TTC549 (cell line): Measurements from ENCODE around the gene WWC2.

Experiments used
- FAIRE-seq: peaks from 2 replicates; lab custom pipeline; 2012; peaks lifted over from hg19 to GRCh38; lab: Jason Lieb, UNC

The WWC2 gene

DNA sequence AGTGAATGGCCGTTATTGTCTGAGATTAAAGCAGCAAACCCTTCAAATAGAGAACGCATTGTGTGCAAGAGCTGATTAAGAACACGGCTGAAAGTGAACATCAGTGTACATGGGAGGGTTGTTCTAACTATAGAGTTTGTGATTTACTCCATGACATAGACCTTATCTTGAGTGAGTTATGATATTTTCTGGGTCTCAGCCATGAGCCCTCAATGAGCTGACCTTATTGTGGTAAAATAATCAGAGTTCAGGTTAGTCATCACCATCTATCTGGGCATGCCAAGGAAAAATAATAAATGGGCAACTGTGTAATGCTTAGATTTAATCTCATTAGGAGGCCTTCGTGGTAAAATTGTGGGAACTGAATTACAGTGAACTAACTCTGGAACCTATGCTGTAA lies 256.3 kb downstream of the WWC2 start:
- FAIRE-seq: no peak

DNA sequence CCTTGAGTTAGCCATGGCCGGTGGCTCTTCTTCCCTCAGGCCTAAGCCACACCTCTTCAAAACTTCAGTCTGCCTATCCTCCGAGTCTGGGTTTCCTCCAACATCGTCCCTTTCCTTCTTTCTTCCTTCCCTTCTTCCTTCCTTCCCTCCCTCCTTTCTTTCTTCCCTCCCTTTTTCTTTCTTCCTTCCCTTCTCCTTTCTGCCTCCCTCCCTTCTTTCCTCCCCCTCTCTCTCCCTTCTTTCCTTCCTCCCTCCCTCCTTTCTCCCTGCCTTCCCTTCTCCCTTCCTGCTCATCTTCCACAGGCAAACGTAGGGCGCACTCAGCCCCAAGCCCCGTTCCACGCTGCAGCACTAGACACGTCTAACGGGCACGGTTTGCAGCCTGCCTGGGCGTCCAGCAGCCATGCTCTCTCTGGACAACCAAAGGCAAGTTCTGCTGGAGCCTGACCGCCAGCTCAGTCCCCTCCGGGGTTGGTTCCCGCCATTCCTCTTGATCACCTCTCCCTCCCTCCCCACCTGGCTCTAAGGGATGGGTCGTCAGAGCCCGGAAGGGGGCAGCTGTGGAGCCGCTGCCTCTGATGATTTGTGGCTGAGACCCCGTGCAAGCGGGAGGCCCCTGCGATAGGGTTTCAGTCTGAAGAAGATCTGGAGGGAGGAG lies 257.2 kb downstream of the WWC2 start:
- no peak for FAIRE-seq

DNA sequence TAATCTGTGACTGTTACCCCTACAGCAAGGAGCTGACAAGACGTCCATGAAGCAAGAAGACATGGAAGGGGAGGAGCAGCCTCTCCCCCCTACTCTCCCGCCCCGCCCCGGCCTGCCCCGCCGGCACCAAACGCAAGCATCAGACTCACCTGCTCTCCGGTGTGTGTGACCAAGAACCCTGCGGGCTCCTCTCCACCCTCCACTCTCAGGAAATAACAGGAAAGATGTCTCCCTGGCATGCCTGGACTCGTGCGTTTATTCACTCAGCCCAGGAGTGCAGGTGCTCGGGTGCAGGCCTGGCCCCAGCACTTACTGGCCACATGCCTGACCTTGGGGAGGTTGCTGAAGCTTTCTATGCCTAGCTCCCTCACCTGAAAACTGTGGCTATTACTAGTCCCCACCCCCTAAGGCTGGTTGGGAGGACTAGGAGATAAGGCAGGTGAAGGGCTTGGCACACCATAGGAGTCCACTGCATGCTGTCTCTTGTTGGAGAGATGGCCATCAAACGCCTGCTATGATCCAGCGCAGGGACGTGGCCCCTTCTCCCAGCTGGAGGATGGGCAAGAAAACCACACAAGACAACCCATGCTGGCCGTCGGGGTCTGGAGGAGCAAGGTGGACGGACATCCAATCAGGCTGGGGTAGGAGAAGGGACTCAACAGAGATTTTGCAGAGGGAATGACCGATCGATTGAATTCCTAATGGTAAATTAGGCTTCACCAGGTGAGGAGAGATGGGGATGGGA lies 258.0 kb downstream of the WWC2 start:
- no peak for FAIRE-seq

DNA sequence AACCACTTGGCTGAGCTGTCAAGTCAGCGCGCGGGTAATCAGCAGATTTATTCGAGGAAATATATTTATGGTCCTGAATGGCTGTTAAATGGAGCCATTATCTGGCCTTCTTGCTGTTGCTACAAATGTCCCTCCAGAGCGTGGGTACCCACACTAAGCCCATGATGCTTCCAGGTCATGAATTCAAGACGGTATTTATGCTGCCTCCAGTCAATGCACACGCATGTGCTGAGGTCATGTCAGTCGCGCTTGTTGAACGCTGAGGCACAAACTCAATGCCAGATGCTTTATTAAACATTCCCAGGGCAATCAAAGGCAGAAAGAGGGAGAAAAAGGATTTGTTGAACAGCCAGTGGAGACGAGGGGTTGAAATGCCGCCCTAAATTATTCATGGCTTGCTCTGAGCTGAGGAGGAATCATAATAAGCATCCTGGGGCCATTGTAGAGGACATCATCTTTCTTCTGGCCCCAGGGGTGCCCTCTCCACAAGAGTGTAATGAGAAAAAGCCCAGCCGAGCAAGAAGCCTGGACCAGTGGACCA lies 259.2 kb downstream of the WWC2 start:
- FAIRE-seq: no peak

DNA sequence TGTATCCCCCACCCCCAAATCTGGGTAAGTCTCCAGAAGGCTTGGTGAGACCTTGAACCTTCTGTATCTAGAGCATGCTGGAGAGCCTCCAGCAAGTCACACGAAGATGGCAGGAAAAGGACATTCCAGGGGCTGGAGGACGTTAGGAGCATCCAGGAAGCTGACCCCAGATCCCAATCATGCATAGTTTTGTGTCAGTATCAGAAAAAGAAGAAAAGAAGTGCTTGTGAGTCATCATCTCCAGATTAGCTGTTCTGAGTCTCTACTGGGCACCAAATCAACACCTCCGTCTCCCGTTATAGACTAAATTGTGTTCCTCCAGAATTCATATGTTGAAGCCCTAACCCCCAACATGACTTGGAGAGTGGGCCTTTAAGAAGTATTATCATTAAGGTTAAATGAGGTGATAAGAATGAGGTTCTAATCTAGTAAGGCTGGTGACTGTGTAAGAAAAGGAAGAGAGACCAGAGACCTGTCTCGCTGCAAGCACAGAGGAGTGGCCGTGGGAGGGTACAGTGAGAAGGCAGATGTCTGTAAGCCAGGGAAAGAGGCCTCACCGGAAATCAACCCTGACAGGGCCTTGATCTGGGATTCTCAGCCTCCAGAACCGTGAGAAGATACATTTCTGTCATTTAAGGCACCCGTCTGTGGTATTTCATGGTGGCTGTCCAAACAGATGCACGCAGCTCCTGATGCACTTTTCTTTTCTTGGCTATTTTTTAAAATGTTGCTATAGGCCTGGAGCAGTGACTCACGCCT lies 261.3 kb downstream of the WWC2 start:
- FAIRE-seq: no peak

DNA sequence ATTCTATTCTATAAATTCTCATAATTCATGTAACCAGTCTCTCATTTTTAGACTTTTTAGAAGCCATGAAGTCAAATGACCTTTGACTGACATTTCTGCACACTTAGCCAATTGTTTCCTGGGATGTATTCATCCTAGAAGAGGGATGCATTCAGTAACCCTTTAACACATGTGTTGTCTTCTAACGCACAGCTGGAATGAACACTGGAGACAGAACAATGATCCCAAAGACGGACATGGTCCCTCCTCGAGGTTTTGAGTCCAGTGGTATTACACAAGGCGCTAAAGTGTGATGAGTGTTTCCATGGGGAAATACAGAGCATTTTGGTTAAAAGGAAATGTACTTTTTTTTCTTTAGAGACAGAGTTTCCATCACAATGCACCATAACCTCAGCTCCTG lies 263.0 kb downstream of the WWC2 start:
- no peak for FAIRE-seq

DNA sequence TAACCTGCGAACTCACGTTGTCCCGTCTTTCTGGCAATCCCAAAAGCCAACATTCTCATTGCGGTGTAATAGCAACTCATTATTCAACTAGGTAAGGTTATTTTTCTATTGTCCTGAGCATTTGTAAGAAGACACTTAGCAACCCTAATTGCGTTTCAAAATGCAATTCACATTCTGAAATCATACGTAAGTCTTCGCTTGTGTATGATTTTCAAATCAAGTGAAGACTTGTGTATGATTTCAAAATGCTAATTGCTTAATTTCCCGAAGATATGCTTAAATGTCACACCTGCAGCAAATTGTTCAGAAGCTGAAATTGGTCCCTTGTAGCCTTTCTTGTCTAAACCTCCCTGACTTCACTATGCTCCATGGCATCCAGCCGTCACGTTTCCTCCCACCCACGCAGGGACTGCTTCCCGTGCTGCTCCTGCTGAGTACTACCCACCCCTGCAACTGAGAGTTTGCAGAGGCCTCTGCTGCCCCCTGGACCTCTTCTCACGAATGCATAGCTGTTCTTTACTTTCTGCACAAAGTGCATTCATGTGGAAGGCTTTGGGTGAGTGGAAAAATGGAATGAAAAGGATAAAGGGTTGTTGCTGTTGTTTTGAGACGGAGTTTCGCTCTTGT lies 264.0 kb downstream of the WWC2 start:
- FAIRE-seq: no peak

DNA sequence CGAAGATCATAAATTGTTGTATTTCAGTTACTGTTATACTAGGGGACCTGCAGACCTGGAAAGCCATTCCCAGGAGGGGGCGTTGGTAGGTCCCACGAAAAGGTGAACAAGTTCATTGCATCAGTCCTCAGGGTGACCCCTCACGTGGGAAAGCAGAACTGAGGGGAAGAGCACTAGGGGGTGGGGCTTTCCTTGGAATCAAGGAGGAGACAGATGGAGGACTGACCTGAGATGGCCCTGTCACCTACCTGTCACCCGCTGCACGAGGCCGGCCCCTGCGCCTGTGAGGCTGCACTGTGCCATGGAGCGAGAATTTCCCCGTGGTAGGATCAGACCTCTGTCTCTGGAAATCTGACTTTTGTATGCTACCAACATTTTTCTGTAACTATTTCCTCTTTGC lies 265.0 kb downstream of the WWC2 start:
- FAIRE-seq: no peak

DNA sequence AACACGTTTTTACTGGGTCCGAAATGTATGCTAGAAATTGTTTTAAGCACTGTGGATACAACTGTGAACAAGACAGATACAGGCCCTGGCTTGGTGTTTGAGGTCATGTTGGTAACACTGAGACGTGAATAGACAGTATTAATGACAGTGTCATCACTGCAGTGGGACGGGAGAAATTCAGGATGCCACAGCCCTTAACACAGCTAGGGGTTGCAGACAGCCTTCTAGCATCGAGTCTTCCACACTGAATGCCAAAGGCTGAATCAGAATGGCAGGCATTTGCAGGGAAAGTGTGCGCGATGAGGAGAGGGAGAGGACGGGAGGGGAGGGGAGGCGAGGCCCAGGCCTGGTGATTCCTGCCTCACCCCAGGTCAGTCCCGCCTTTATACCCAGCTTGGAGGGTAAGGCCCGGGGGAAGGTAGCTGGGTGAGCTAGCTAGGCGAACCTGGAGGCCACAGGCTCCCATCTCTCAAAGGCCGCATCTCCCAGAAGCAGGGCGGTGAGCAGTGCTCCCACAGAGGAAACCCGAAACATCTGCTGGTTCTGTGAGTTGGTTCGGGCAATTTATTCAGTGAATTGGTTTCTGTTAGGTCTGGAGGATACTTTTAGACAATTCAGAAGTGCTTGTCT lies 267.3 kb downstream of the WWC2 start:
- no peak for FAIRE-seq

DNA sequence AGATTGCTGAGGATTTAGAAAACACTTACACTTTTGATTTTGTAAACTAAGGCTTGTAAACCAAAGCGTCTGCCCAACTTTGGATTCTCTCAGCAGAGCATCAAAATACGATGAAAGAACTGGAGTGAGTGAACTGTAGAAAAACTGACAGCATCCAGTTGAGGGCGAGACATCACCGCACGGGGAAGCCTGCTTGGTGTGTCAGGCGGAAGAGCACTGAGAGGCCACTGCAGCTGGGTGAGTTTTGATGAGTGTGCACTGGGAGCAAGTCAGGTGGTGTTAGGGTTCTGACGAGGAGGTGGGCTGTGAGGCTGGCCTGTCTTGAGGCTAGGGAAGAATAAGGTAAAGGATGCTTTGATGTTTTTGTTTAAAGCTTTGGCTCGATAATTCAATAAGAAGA lies 270.0 kb downstream of the WWC2 start:
- FAIRE-seq: no peak
